HepG2 (cell line): ENCODE data around the gene ZNF597. TPM values are rescaled to one million over a fixed set of nuclear protein-coding genes. Genes with fewer than 3 reads are reported as not detected.
A peak's percentile ranks its signal among the peaks of the same experiment; 100 is the strongest.

Source experiments
- BCLAF1 ChIP-seq: fragments of 450-650 bp; IDR thresholded peaks from 2 replicates; pipeline ENCODE4 v1.6.1; 2017; ENCODE audit warnings: mild to moderate bottlenecking
- CCDC6 ChIP-seq: sonication (generic); formaldehyde crosslinking; IDR thresholded peaks from 2 replicates; pipeline ENCODE4 v1.8.1; 2022; ENCODE audit warnings: mild to moderate bottlenecking, missing genetic modification reagents, moderate library complexity
- GLMP ChIP-seq: sonication (generic); formaldehyde crosslinking; IDR thresholded peaks from 2 replicates; pipeline ENCODE4 v1.9.0; 2021; ENCODE audit warnings: missing genetic modification reagents, mild to moderate bottlenecking, borderline replicate concordance
- KDM5A ChIP-seq: fragments of 200-600 bp; sonication (generic); IDR thresholded peaks from 2 replicates; pipeline ENCODE4 v1.7.0; 2018; ENCODE audit warnings: antibody characterized with exemption, mild to moderate bottlenecking, low read length, borderline replicate concordance
- MTA1 ChIP-seq: sonication (generic); formaldehyde crosslinking; IDR thresholded peaks from 2 replicates; pipeline ENCODE4 v1.4.0; 2020; ENCODE audit warnings: missing genetic modification reagents, mild to moderate bottlenecking, borderline replicate concordance
- PRDM4 ChIP-seq: sonication (generic); formaldehyde crosslinking; IDR thresholded peaks from 2 replicates; pipeline ENCODE4 v1.9.0; 2021; ENCODE audit warnings: missing genetic modification reagents, borderline replicate concordance
- SOX6 ChIP-seq, 2 experiments: fragments of 450-650 bp in 1 of 2; sonication (generic) in 1 of 2; formaldehyde crosslinking in 1 of 2; IDR thresholded peaks; 2 replicates each; pipeline versions ENCODE4 v1.4.0 to v1.6.1; 2017 to 2020; ENCODE audit warnings: antibody characterized with exemption in 1 of 2, mild to moderate bottlenecking in 1 of 2, missing genetic modification reagents in 1 of 2
- TRIM24 ChIP-seq: sonication (generic); formaldehyde crosslinking; IDR thresholded peaks from 2 replicates; pipeline ENCODE4 v1.8.0; 2022; ENCODE audit warnings: mild to moderate bottlenecking, missing genetic modification reagents
- ZNF414 ChIP-seq: sonication (generic); formaldehyde crosslinking; IDR thresholded peaks from 2 replicates; pipeline ENCODE4 v1.5.0; 2020; ENCODE audit warnings: missing genetic modification reagents
- ZNF430 ChIP-seq: sonication (generic); formaldehyde crosslinking; IDR thresholded peaks from 2 replicates; pipeline ENCODE4 v1.9.0; 2021; ENCODE audit warnings: mild to moderate bottlenecking, missing genetic modification reagents
- ZNF576 ChIP-seq: sonication (generic); formaldehyde crosslinking; IDR thresholded peaks from 2 replicates; pipeline ENCODE4 v1.4.0; 2020; ENCODE audit warnings: mild to moderate bottlenecking, missing genetic modification reagents
- ZNF691 ChIP-seq: sonication (generic); formaldehyde crosslinking; IDR thresholded peaks from 2 replicates; pipeline ENCODE4 v1.4.0; 2020; ENCODE audit warnings: missing genetic modification reagents, low read depth, mild to moderate bottlenecking, borderline replicate concordance
- polyA plus RNA-seq, 8 experiments: library from polyadenylated mRNA; depleted of rRNA in 3 of 8; stranded (reverse) in 7 of 8; unstranded in 1 of 8; fragments of >200 nt; fragmentation: Illumina TruSeq in 4 of 8; extraction: Trizol in 4 of 8; gene quantifications; 2 replicates each; pipeline versions ENCODE4 v1.2.1 to v1.2.3, GENCODE V29; 2011 to 2016; ENCODE audit warnings: low read depth in 4 of 8, missing spikeins in 1 of 8, mixed read lengths in 1 of 8; ENCODE audit not compliant: insufficient read depth in 1 of 8
- total RNA-seq, 5 experiments: library from RNA; depleted of rRNA; stranded (reverse); fragments of >200 nt; fragmentation: Illumina TruSeq; extraction: Trizol; gene quantifications; 2 replicates each; pipeline ENCODE4 v1.2.3, GENCODE V29; 2016; ENCODE audit warnings: low read depth in 1 of 5

ZNF597 gene
- total and polyA plus RNA-seq, 2 of the 13 experiments (the other 11 are each of a cell fraction or from before 2014, with no cell fraction given) = 1.3 to 2.4 TPM

GRCh38 chr16:3457434-3458252, 14.3 kb upstream of the ZNF597 start (continued):
- peak; percentile 5 for TF ChIP-seq CCDC6
- TF ChIP-seq ZNF576 (CRISPR knock-in tag) = no peak
- peak; percentile 46; the same call in 1 of the 2 replicates for TF ChIP-seq KDM5A
- TF ChIP-seq BCLAF1 = no peak
- peak; percentile 76; the same call in 1 of the 2 replicates for TF ChIP-seq ZNF691 (CRISPR knock-in tag)
- TF ChIP-seq GLMP (CRISPR knock-in tag) = no peak
- no peak; the same call in 1 of the 2 replicates for TF ChIP-seq ZNF430
- TF ChIP-seq ZNF414 (CRISPR knock-in tag) = no peak
- peak; percentile 68; the same call in 1 of the 2 replicates for TF ChIP-seq MTA1 (CRISPR knock-in tag)
- TF ChIP-seq SOX6 (IDR thresholded peaks at IDR 0.05) = no peak
- peak; percentile 51 for TF ChIP-seq SOX6 (CRISPR knock-in tag; IDR thresholded peaks at IDR 0.05)
- no peak for TF ChIP-seq PRDM4
- no peak for TF ChIP-seq TRIM24
